Uterus (tissue), 4 donors: ENCODE results near the gene PJA1. TPM values are rescaled to one million over a fixed set of nuclear protein-coding genes. Genes with fewer than 3 reads are reported as not detected.

Experiments used
- DNase-seq, 2 donors: peaks; one replicate each; pipeline ENCODE4 v3.0.0-alpha.2; 2019 to 2020
- H3K27ac ChIP-seq, 2 donors: fragments of 200-600 bp; sonication (generic); 1 replicate in 1 of 2; 2 replicates in 1 of 2; pipeline ENCODE4 v1.5.1; 2016 to 2018
- H3K27me3 ChIP-seq, 2 donors: fragments of 200-600 bp; sonication (generic); one replicate each; pipeline ENCODE4 v1.5.1; 2018 to 2019; ENCODE audit warnings: control low read depth in 1 of 2
- H3K36me3 ChIP-seq, 2 donors: fragments of 200-600 bp; sonication (generic); one replicate each; pipeline ENCODE4 v1.5.1; 2019; ENCODE audit warnings: control low read depth in 1 of 2
- H3K4me1 ChIP-seq, 2 donors: fragments of 200-600 bp; sonication (generic); one replicate each; pipeline ENCODE4 v1.5.1; 2018 to 2019; ENCODE audit warnings: control low read depth in 1 of 2
- H3K4me3 ChIP-seq, 2 donors: fragments of 200-600 bp; sonication (generic); 1 replicate in 1 of 2; 2 replicates in 1 of 2; pipeline ENCODE4 v1.5.1; 2018 to 2019; ENCODE audit warnings: mild to moderate bottlenecking in 1 of 2
- H3K9me3 ChIP-seq, 2 donors: fragments of 200-600 bp; sonication (generic); one replicate each; pipeline ENCODE4 v1.5.1; 2019; ENCODE audit warnings: control low read depth in 1 of 2
- POLR2A ChIP-seq, 2 donors: fragments of 450-650 bp; IDR thresholded peaks; one replicate each; pipeline ENCODE4 v1.6.1; 2016; ENCODE audit warnings: antibody characterized with exemption in 2 of 2, mild to moderate bottlenecking in 1 of 2, moderate library complexity in 1 of 2
- intact Hi-C: fragments of 100-400 bp; cut with DNase I; formaldehyde crosslinking; loops from one replicate; pipeline ENCODE4 v1.15.1; 2023; ENCODE audit warnings: low total_unique reads
- total RNA-seq, 4 donors: library from RNA; depleted of rRNA in 3 of 4; stranded (reverse); fragments of >200 nt in 3 of 4; gene quantifications; one replicate each; pipeline versions ENCODE4 v1.1.0 to v1.2.4, GENCODE V29; 2014 to 2023
- TF ChIP-seq, protein P1 (sequence below), 4 experiments: fragments of 200-600 bp in 2 of 4; fragments of 450-650 bp in 2 of 4; sonication (generic) in 2 of 4; IDR thresholded peaks; one replicate each; pipeline ENCODE4 v1.5.1; 2016 to 2019; ENCODE audit warnings: antibody characterized with exemption in 4 of 4, mild to moderate bottlenecking in 2 of 4, moderate library complexity in 1 of 4
- donor health status: DM: yes; HTN: yes; CAD: no.

PJA1 gene
- total RNA-seq, 4 donors from 2014 or later, result 9.7 to 68.0 (median 26.1) TPM

DNA sequence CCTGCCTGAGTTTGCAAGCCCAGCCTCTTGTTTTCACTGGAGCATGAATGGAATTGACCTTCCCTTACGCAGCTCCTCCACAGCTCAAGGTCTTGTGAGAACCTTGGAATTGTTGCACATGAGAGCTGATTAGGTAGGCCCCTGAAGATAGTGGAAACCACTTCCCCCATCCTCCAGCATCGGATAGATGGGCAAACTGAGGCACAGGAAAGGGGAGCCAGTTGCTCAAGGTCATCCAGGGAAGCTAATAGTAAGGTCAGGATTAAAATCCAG lies 27.2 kb downstream of the PJA1 start:
- DNase-seq, result no peak

DNA sequence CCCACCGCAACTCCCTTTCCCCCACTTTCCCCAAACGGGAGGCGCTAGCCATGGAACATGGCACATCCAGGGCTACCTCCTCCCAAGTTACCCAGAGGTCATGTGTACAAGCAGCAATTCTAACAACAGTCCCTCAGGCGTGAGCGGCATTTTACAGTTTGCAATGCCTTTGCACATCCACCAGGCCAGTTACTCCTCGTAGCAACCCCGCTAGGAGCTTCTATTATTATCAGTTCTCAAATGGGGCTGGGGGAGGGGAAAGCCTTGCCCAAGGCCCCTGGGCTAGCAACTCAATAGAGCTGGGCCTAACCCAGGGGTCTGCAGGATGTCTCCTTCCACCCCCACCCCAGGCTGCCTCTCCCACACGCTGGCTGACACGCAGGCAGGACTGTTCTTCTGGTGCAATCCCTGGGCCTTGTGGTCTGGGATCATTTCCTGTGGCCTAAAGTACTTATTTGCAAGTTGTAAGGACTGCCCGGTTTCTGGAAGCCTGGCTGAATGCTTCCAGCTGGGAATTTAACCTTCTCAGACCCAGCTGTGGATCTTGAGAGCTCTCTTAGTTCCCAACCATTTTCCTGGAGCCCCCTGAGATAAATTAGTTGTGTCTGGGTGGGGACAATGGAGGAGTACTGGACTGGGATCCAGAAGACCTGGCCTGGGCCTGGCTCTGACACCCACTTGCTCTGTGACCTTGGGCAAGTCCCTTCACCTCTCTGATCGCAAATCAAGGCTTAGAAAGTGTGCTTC lies 27.7 kb downstream of the PJA1 start:
- Histone ChIP-seq H3K27ac (peak overlapping the region; percentile 76 to 77), H3K36me3 (no peaks in the 10 kb centered on the region), H3K27me3 (no peaks in the 10 kb centered on the region), H3K9me3 (no peaks in the 10 kb centered on the region), H3K4me1 (peaks cover 0 to 4% of the 10 kb centered on the region in 2 donors), H3K4me3 (peak overlapping the region; percentile 13 to 18)
- peak; percentile 54 for DNase-seq
- TF ChIP-seq, protein P1, sequence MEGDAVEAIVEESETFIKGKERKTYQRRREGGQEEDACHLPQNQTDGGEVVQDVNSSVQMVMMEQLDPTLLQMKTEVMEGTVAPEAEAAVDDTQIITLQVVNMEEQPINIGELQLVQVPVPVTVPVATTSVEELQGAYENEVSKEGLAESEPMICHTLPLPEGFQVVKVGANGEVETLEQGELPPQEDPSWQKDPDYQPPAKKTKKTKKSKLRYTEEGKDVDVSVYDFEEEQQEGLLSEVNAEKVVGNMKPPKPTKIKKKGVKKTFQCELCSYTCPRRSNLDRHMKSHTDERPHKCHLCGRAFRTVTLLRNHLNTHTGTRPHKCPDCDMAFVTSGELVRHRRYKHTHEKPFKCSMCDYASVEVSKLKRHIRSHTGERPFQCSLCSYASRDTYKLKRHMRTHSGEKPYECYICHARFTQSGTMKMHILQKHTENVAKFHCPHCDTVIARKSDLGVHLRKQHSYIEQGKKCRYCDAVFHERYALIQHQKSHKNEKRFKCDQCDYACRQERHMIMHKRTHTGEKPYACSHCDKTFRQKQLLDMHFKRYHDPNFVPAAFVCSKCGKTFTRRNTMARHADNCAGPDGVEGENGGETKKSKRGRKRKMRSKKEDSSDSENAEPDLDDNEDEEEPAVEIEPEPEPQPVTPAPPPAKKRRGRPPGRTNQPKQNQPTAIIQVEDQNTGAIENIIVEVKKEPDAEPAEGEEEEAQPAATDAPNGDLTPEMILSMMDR (IDR thresholded peaks at IDR 0.05), result no peak
- intact Hi-C loops, result no loop called here

More for the DNA sequence above, 27.2 kb downstream of the PJA1 start:
- Histone ChIP-seq H3K27ac (peak overlapping the region; percentile 76 to 77), H3K27me3 (no peaks in the 10 kb centered on the region), H3K4me1 (peaks cover 0 to 4% of the 10 kb centered on the region in 2 donors), H3K9me3 (no peaks in the 10 kb centered on the region), H3K4me3 (no peak overlapping the region), H3K36me3 (no peaks in the 10 kb centered on the region)
- intact Hi-C loops, result no loop called here
- no peak for TF ChIP-seq POLR2A (IDR thresholded peaks at IDR 0.05)
- TF ChIP-seq, protein P1 (IDR thresholded peaks at IDR 0.05), result no peak

DNA sequence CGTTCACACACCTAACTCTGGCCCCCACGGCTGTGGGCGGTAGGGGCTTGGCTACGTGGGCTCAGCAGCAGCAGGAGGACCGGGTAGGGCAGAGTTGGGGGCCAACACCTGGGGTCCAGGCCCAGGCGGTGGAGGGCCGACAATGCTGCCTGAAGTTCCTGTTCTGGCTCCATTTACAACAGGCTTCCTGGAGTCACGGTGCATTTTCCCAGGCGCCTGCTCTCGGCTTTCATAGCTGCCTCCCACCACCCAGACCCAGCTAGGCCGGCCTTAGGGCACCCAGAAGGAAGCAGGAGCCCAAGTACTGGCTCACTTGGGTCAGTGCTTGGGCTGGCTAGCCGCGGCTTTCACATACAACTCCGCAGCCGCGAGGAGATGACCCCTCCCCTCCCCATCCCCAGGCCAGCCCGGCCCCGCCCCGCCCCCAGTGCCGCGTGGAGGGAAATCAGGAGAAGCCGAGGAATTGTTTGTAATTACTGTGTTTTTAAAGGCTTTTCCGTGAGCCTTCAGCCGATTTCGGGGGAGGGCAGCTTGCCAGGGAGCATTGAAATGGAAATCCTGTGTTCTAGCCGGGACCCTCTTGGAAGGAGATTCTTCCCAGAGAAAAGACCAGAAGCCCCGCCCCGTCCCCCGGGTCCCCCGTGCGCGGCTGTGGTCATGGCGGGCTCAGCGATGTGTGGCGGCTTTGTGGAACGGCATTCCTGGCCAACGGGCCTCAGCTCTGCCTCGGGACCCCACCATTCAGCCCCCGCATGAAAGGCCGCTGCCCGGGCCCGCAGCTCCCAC lies 28.5 kb downstream of the PJA1 start:
- no peaks in the 10 kb centered on the region for H3K36me3 ChIP-seq
- no peak for TF ChIP-seq POLR2A (IDR thresholded peaks at IDR 0.05)
- TF ChIP-seq, protein P1 (IDR thresholded peaks at IDR 0.05), result no peak
- peak overlapping the region; percentile 76 to 77 for H3K27ac ChIP-seq
- H3K9me3 ChIP-seq, result no peaks in the 10 kb centered on the region
- H3K27me3 ChIP-seq, result no peaks in the 10 kb centered on the region
- H3K4me3 ChIP-seq, result peak overlapping the region; percentile 13 to 18
- intact Hi-C loops, result no loop called here
- H3K4me1 ChIP-seq, result peaks cover 0 to 4% of the 10 kb centered on the region in 2 donors
- DNase-seq, result peak; percentile 49 to 52

DNA sequence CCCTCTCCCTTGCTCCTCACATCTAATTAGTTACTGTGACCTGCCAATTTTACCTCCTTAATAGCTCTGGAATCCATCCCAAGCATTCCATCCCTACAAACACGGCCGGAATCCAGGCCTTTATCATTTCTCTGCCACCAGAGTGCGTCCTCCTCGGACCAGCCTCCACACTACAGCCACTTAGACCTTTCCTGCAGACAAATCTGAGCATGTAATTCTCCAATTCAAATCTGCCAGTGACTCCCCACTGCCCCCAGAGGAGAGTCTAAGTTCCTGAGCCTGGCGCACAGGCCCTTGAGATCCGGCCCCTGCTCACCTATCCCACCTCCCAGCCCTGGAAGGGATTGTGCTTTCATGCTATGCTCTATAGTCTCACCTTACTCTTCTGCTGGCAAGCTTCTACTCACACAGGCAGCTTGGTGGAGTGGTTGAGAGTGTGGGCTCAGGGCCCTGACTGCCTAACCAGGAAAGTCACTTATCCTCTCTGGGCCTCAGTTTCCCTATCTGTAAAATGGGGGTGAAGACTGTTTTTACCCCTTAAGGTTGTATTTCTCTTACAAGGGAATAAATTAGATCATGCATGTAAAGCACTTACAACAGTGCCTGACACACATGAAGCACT lies 31.2 kb downstream of the PJA1 start:
- intact Hi-C loops, result no loop called here
- H3K4me3 ChIP-seq, result no peak overlapping the region
- TF ChIP-seq, protein P1 (IDR thresholded peaks at IDR 0.05), result peak; percentile 34 to 57 (median 36)
- TF ChIP-seq POLR2A (IDR thresholded peaks at IDR 0.05), result no peak
- H3K36me3 ChIP-seq, result no peaks in the 10 kb centered on the region
- H3K27ac ChIP-seq, result no peak overlapping the region
- peak; percentile 40 to 49 for DNase-seq
- peaks cover 0 to 4% of the 10 kb centered on the region in 2 donors for H3K4me1 ChIP-seq
- no peaks in the 10 kb centered on the region for H3K27me3 ChIP-seq
- no peaks in the 10 kb centered on the region for H3K9me3 ChIP-seq

DNA sequence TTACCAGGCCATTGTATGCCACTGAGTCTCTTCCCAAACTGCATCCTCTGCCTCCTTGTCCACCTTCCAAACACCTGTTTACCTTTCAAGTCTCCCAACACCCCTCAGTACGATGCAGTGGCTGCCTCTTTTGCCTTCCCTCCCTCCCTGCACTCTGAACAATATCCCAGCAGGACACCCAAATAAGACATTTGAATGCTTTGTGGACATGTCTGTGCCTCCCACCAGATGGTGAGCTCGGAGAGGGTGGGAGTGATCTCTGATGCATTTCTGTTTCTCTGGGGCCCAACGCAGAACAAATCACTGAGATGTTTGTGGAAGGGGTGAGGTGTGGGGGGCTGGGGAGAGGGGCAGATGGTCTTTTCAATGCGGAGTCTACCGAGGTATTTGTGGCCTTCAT lies 33.4 kb downstream of the PJA1 start:
- Histone ChIP-seq H3K9me3 (no peaks in the 10 kb centered on the region), H3K36me3 (no peaks in the 10 kb centered on the region), H3K4me1 (no peaks in the 10 kb centered on the region), H3K4me3 (no peak overlapping the region), H3K27ac (no peak overlapping the region), H3K27me3 (no peaks in the 10 kb centered on the region)
- no peak for TF ChIP-seq POLR2A (IDR thresholded peaks at IDR 0.05)
- TF ChIP-seq, protein P1 (IDR thresholded peaks at IDR 0.05), result no peak
- intact Hi-C loops, result no loop called here
- DNase-seq, result no peak
